ENCODE results near the gene KRT25.

GRCh38 chr17:40717776-40718175 lies 37.4 kb downstream of the KRT25 start:
- TF ChIP-seq CTCF (IDR thresholded peaks at IDR 0.05) (no peak), POLR2A (IDR thresholded peaks at IDR 0.05) (no peak), POLR2AphosphoS5 (IDR thresholded peaks at IDR 0.05) (no peak), EP300 (IDR thresholded peaks at IDR 0.05) (no peak)

Measured in sigmoid colon (tissue), 4 donors.